GM18517 (cell line): ENCODE measurements around the gene DEFB128.
"Not testable (repeated sequence)": the region's sequence is repeated elsewhere in the genome, so short reads cannot be mapped to it uniquely, and the experiment has no call there.

Experiments
- ATAC-seq: cut with Tn5 transposase; IDR thresholded peaks from one replicate; pipeline ENCODE4 v1.9.1; 2021; ENCODE audit warnings: mild to moderate bottlenecking, moderate library complexity; ENCODE audit not compliant: unreplicated experiment

DEFB128 gene

GRCh38 chr20:189611-190010 lies at the start of gene DEFB128:
DEFB128 (minus strand) TSS chr20:189711; CDS start chr20:189623, 88 bp downstream.
- ATAC-seq, result no peak

- ATAC-seq, result no peak
Observed at GRCh38 chr20:237929-238328, 48.4 kb upstream of the DEFB128 start.

- no peak for ATAC-seq
Observed at GRCh38 chr20:237489-237888, 48.0 kb upstream of the DEFB128 start.

GRCh38 chr20:235891-236290 lies 46.4 kb upstream of the DEFB128 start:
- no peak for ATAC-seq

GRCh38 chr20:227439-228105 lies 38.1 kb upstream of the DEFB128 start:
- no peak for ATAC-seq

GRCh38 chr20:226958-227357 lies 37.4 kb upstream of the DEFB128 start, which contains the start of gene DEFB129:
DEFB129 (plus strand) TSS chr20:227258; CDS start chr20:227289, 31 bp downstream.
- ATAC-seq, result no peak

GRCh38 chr20:225879-226278 lies 36.4 kb upstream of the DEFB128 start:
- ATAC-seq, result not testable (repeated sequence)

GRCh38 chr20:221258-221830 lies 31.8 kb upstream of the DEFB128 start:
- no peak for ATAC-seq

- no peak for ATAC-seq
Observed at GRCh38 chr20:219290-220115, 30.0 kb upstream of the DEFB128 start.

GRCh38 chr20:217266-217665 lies 27.8 kb upstream of the DEFB128 start:
- no peak for ATAC-seq

- ATAC-seq, result no peak
Observed at GRCh38 chr20:215796-216195, 26.3 kb upstream of the DEFB128 start.

- no peak for ATAC-seq
Observed at GRCh38 chr20:214383-214782, 24.9 kb upstream of the DEFB128 start.

- ATAC-seq, result no peak
Observed at GRCh38 chr20:210809-211502, 21.4 kb upstream of the DEFB128 start.

GRCh38 chr20:208942-209566 lies 19.5 kb upstream of the DEFB128 start:
- ATAC-seq, result no peak

GRCh38 chr20:203630-204029 lies 14.1 kb upstream of the DEFB128 start:
- not testable (repeated sequence) for ATAC-seq

GRCh38 chr20:199996-200395 lies 10.5 kb upstream of the DEFB128 start:
- no peak for ATAC-seq

GRCh38 chr20:198225-198624 lies 8.7 kb upstream of the DEFB128 start:
- ATAC-seq, result no peak

GRCh38 chr20:187733-188132 lies 1.8 kb downstream of the DEFB128 start:
- no peak for ATAC-seq

- no peak for ATAC-seq
Observed at GRCh38 chr20:184288-184687, 5.2 kb downstream of the DEFB128 start.

- ATAC-seq, result no peak
Observed at GRCh38 chr20:168876-169275, 20.6 kb downstream of the DEFB128 start.

GRCh38 chr20:164618-165017 lies 24.9 kb downstream of the DEFB128 start:
- no peak for ATAC-seq
